ENCODE data around the gene PLXDC2. TPM values are rescaled to one million over a fixed set of nuclear protein-coding genes. Genes with fewer than 3 reads are reported as not detected.
A peak's percentile ranks its signal among the peaks of the same experiment; 100 is the strongest.

PLXDC2 gene
- total RNA-seq, 2 donors from 2014 or later, result 19.5 to 26.4 TPM

DNA sequence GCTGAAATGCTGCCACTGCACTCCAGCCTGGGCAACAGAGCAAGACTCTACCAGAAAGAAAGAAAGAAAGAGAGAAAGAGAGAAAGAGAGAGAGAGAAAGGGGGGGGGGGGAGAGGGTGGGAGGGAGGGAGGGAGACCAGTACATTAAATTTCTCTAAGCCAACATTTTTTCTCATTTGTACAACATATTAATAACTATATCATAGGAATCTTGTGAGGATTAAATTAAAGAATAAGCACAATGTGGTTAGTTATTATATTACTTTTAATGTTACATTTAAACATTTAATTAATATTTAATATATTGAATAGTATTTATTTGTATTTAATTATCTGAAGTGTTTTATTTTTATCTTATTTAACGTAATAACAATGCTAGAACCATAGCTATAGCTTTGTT, 53.1 kb downstream of the PLXDC2 start:
- Mint-ChIP-seq H3K27ac (no peak overlapping the region), H3K27me3 (ENCODE audit: insufficient read depth) (no peaks in the 10 kb centered on the region), H3K36me3 (ENCODE audit: low read depth) (peaks cover 15% of the 10 kb centered on the region), H3K4me3 (no peak overlapping the region), H3K4me1 (peaks cover 9% of the 10 kb centered on the region), H3K9me3 (peaks cover 5% of the 10 kb centered on the region)
- no peak overlapping the region for H3K27ac ChIP-seq (ENCODE audit: low read depth, low read length)
- no peak overlapping the region for H3K4me3 ChIP-seq (ENCODE audit: low read length)
- peaks cover 9% of the 10 kb centered on the region for H3K9me3 ChIP-seq (ENCODE audit: control insufficient read depth, low read length)
- DNase-seq, result no peak
- no peaks in the 10 kb centered on the region for H3K4me1 ChIP-seq (ENCODE audit: control insufficient read depth, insufficient read depth, low read length)
- no peaks in the 10 kb centered on the region for H3K27me3 ChIP-seq (ENCODE audit: control insufficient read depth, insufficient read depth, low read length, poor library complexity, severe bottlenecking)
- no peak for TF ChIP-seq CTCF (conservative IDR thresholded peaks at IDR 0.05)
- H3K36me3 ChIP-seq (ENCODE audit: control insufficient read depth, insufficient read depth, low read length), result no peaks in the 10 kb centered on the region
- WGBS, 2 experiments (ENCODE audit: insufficient coverage in 1 of 2, insufficient read length in 1 of 2), result no CpG with 5 or more reads among the region's 1 CpG
- no peak overlapping the region for H3K9ac ChIP-seq (ENCODE audit: extremely low read depth, low read length, poor library complexity, severe bottlenecking)

- no peak overlapping the region for H3K4me3 Mint-ChIP-seq
- WGBS, 2 experiments (ENCODE audit: insufficient coverage in 1 of 2, insufficient read length in 1 of 2), result 89 to 93% methylated on average over 8 to 11 of the region's 11 CpGs
- H3K4me1 ChIP-seq (ENCODE audit: control insufficient read depth, insufficient read depth, low read length), result no peaks in the 10 kb centered on the region
- no peak for DNase-seq
- no peaks in the 10 kb centered on the region for H3K27me3 Mint-ChIP-seq (ENCODE audit: insufficient read depth)
- no peaks in the 10 kb centered on the region for H3K9me3 ChIP-seq (ENCODE audit: control insufficient read depth, low read length)
- no peaks in the 10 kb centered on the region for H3K36me3 Mint-ChIP-seq (ENCODE audit: low read depth)
- peak overlapping the region; percentile 42 for H3K27ac Mint-ChIP-seq
- no peaks in the 10 kb centered on the region for H3K9me3 Mint-ChIP-seq
- H3K4me3 ChIP-seq (ENCODE audit: low read length), result no peak overlapping the region
- no peak overlapping the region for H3K9ac ChIP-seq (ENCODE audit: extremely low read depth, low read length, poor library complexity, severe bottlenecking)
- H3K4me1 Mint-ChIP-seq, result peaks cover 9% of the 10 kb centered on the region
- H3K27ac ChIP-seq (ENCODE audit: low read depth, low read length), result no peak overlapping the region
- no peaks in the 10 kb centered on the region for H3K27me3 ChIP-seq (ENCODE audit: control insufficient read depth, insufficient read depth, low read length, poor library complexity, severe bottlenecking)
- no peaks in the 10 kb centered on the region for H3K36me3 ChIP-seq (ENCODE audit: control insufficient read depth, insufficient read depth, low read length)
- no peak for TF ChIP-seq CTCF (conservative IDR thresholded peaks at IDR 0.05)
Observed at GRCh38 chr10:19872504-19873271, 56.5 kb downstream of the PLXDC2 start.

DNA sequence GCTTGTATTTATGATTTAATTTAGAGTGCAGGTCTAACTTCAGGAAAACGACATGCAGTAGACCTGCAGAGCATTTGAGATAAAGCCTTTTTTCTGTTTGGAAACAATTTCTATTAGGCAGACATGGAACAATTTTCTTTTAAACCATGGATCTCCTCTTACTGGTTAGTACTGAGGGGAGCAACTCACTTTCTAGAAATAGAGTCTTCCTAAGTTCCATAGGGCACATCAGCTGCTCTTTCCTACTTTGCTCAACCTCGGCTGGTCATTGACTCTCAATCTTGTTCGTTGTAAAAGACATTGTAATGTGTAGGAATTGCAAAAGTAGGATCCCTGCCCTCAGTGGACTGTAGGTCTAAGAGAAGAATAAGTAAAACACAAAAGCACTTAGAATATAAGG, 58.0 kb downstream of the PLXDC2 start:
- Histone ChIP-seq H3K27me3 (ENCODE audit: control insufficient read depth, insufficient read depth, low read length, poor library complexity, severe bottlenecking) (no peaks in the 10 kb centered on the region), H3K4me3 (ENCODE audit: low read length) (no peak overlapping the region), H3K36me3 (ENCODE audit: control insufficient read depth, insufficient read depth, low read length) (no peaks in the 10 kb centered on the region), H3K4me1 (ENCODE audit: control insufficient read depth, insufficient read depth, low read length) (no peaks in the 10 kb centered on the region), H3K27ac (ENCODE audit: low read depth, low read length) (no peak overlapping the region), H3K9ac (ENCODE audit: extremely low read depth, low read length, poor library complexity, severe bottlenecking) (no peak overlapping the region), H3K9me3 (ENCODE audit: control insufficient read depth, low read length) (no peaks in the 10 kb centered on the region)
- Mint-ChIP-seq H3K27me3 (ENCODE audit: insufficient read depth) (no peaks in the 10 kb centered on the region), H3K27ac (no peak overlapping the region), H3K4me1 (peaks cover 9% of the 10 kb centered on the region), H3K9me3 (no peaks in the 10 kb centered on the region), H3K4me3 (no peak overlapping the region), H3K36me3 (ENCODE audit: low read depth) (no peaks in the 10 kb centered on the region)
- TF ChIP-seq CTCF (conservative IDR thresholded peaks at IDR 0.05), result no peak
- no peak for DNase-seq
- 71 to 73% methylated on average over 2 to 3 of the region's 3 CpGs for WGBS, 2 experiments (ENCODE audit: insufficient coverage in 1 of 2, insufficient read length in 1 of 2)
